Neural crest cell (in vitro differentiated cells): ENCODE data around the gene GPR135. TPM values are rescaled to one million over a fixed set of nuclear protein-coding genes. Genes with fewer than 3 reads are reported as not detected.
A peak's percentile ranks its signal among the peaks of the same experiment; 100 is the strongest.

Experiments
- DNase-seq: peaks from one replicate; pipeline ENCODE4 v3.0.0; 2021; ENCODE audit warnings: low read depth, mixed read lengths, low spot score
- H3K27ac Mint-ChIP-seq: one replicate; pipeline ENCODE4 v1.8.0; 2021; ENCODE audit warnings: mild to moderate bottlenecking, mixed read lengths; ENCODE audit not compliant: unreplicated experiment
- H3K27me3 Mint-ChIP-seq: 2 replicates; pipeline ENCODE4 v1.8.0; 2021; ENCODE audit warnings: low read depth, mild to moderate bottlenecking, mixed read lengths
- H3K36me3 Mint-ChIP-seq: 2 replicates; pipeline ENCODE4 v1.8.0; 2021; ENCODE audit warnings: low read depth, mild to moderate bottlenecking, mixed read lengths
- H3K4me1 Mint-ChIP-seq: 2 replicates; pipeline ENCODE4 v1.8.0; 2021; ENCODE audit warnings: mixed read lengths
- H3K4me3 Mint-ChIP-seq: one replicate; pipeline ENCODE4 v1.8.0; 2021; ENCODE audit warnings: mild to moderate bottlenecking, mixed read lengths
- H3K9me3 Mint-ChIP-seq: 2 replicates; pipeline ENCODE4 v1.8.0; 2021; ENCODE audit warnings: mixed read lengths
- CTCF ChIP-seq: fragments of 200-600 bp; sonication (generic); conservative IDR thresholded peaks from 2 replicates; pipeline ENCODE4 v1.5.0; 2021; ENCODE audit warnings: antibody characterized with exemption, mild to moderate bottlenecking
- total RNA-seq: library from RNA; stranded (reverse); gene quantifications from 2 replicates; pipeline ENCODE4 v1.2.1, GENCODE V29; 2021

GPR135 gene
- total RNA-seq, 1 donor from 2014 or later, result 3.5 TPM

DNA sequence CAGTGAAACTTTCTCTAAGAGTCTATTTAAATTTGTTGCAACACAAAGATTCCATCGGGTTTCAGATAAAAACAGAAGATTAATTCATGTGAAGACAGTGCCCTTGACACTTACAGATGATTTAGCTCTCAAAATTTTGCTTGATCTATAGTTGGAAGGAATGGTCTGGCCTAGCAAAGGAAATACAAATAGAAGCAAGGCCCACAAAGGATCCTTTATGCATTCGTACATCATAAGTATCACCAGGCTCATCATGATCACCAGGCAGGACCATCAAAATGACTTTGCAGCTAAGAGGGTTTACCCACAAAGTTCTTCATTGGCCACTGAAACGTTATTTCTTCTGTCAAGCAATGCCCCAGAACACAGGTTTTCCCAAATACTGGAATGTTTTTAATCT lies 43.9 kb upstream of the GPR135 start:
- H3K4me3 Mint-ChIP-seq, result no peak overlapping the region
- DNase-seq, result no peak
- no peaks in the 10 kb centered on the region for H3K27me3 Mint-ChIP-seq
- H3K27ac Mint-ChIP-seq, result no peak overlapping the region
- H3K36me3 Mint-ChIP-seq, result no peaks in the 10 kb centered on the region
- no peak for TF ChIP-seq CTCF
- H3K4me1 Mint-ChIP-seq, result peaks cover 20% of the 10 kb centered on the region
- H3K9me3 Mint-ChIP-seq, result peaks cover 3% of the 10 kb centered on the region

DNA sequence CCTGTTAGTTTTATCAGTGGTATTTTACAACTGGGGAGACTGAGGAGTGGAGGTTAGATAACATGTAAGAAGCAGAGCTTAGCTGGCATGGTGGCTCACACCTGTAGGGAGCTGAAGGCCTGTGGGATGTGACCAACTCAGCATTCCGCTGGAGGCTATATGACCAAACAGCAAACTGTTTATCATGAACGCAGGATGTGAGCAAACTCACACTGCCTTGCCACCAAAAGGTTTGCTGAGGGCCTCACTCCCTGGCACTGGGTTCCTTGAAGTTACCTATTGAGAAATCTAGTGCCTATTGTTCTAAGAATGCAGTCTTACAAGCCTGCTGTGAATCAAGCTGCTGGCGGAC lies 42.5 kb upstream of the GPR135 start:
- no peak for TF ChIP-seq CTCF
- no peaks in the 10 kb centered on the region for H3K9me3 Mint-ChIP-seq

DNA sequence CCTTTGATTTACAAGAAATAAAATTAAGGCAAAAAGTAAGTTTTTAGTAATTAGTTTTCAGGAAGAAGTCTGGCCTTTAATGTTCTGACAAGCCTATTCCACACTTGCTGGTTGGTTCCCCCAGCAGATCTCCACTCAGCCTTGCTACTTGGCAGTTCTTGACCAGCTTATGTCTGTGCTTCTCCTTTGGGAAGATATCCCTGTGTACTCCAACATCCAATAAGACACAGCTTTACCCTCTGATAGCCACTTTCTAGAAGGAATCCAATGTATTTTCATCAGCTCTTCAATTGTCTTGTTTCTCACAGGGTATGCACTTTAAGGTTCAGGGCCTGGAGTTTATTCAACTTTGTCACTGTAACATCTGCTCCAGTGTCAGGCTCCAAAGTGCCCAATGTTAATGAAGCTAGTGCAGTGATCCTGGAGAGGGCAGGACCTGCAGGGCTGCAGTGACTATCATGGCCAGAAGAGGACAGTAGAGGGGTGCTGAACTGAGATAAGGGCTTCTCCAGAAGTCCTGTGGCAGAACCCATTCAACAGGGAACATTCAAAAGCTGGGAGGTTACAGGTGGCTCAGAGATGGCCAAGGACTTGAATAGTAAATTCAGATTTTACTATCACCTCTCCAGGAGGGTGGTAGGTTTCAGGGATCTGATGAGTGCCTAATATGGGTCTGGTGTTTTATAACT lies 42.0 kb upstream of the GPR135 start:
- peak; percentile 82 for TF ChIP-seq CTCF
- no peak overlapping the region for H3K4me3 Mint-ChIP-seq
- no peak overlapping the region for H3K27ac Mint-ChIP-seq
- H3K36me3 Mint-ChIP-seq, result no peaks in the 10 kb centered on the region
- H3K4me1 Mint-ChIP-seq, result peaks cover 18% of the 10 kb centered on the region
- peak; percentile 69 for DNase-seq
- H3K27me3 Mint-ChIP-seq, result no peaks in the 10 kb centered on the region
- no peaks in the 10 kb centered on the region for H3K9me3 Mint-ChIP-seq

More for the DNA sequence above, 42.5 kb upstream of the GPR135 start:
- no peaks in the 10 kb centered on the region for H3K27me3 Mint-ChIP-seq
- DNase-seq, result no peak
- H3K4me1 Mint-ChIP-seq, result peaks cover 20% of the 10 kb centered on the region
- H3K36me3 Mint-ChIP-seq, result no peaks in the 10 kb centered on the region
- no peak overlapping the region for H3K27ac Mint-ChIP-seq
- H3K4me3 Mint-ChIP-seq, result no peak overlapping the region

DNA sequence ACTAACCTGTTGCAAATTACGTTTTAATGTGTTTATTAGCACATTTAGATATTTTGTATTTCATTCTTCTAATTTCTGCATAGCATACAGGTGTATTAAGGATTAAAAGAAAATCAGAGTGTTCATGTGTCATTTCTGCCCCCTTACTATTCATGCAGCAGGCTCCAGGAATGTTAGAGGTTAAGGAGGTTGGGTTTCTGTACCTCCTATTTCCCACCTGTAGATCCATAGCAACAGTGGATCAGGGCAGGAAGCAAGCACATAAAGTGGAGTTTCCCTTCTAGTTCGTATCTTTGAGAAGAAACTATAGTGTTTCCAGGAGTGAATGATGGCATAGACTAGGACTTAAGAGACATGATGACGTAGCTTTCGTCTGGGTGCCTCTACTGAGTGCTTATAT lies 38.1 kb upstream of the GPR135 start:
- Mint-ChIP-seq H3K4me1 (peaks cover 13% of the 10 kb centered on the region), H3K36me3 (no peaks in the 10 kb centered on the region), H3K4me3 (no peak overlapping the region), H3K27ac (no peak overlapping the region), H3K9me3 (no peaks in the 10 kb centered on the region), H3K27me3 (no peaks in the 10 kb centered on the region)
- no peak for TF ChIP-seq CTCF
- DNase-seq, result no peak

- Mint-ChIP-seq H3K9me3 (no peaks in the 10 kb centered on the region), H3K4me1 (no peaks in the 10 kb centered on the region), H3K36me3 (no peaks in the 10 kb centered on the region), H3K4me3 (no peak overlapping the region), H3K27me3 (no peaks in the 10 kb centered on the region), H3K27ac (no peak overlapping the region)
- DNase-seq, result no peak
- TF ChIP-seq CTCF, result no peak
Measured at GRCh38 chr14:59500732-59501131, 35.6 kb upstream of the GPR135 start.
